GM18870 (cell line): ENCODE data around the gene CD72.
"Not testable (repeated sequence)": the region's sequence is repeated elsewhere in the genome, so short reads cannot be mapped to it uniquely, and the experiment has no call there.

Experiments used
- ATAC-seq: cut with Tn5 transposase; IDR thresholded peaks from one replicate; pipeline ENCODE4 v1.9.1; 2021; ENCODE audit warnings: moderate library complexity; ENCODE audit not compliant: unreplicated experiment

CD72 gene

GRCh38 chr9:35650341-35651158 lies 32.3 kb upstream of the CD72 start, which contains the start of gene SIT1:
Gene SIT1, minus strand, starts transcription at chr9:35650931. Its CDS starts 78 bp downstream, at chr9:35650853.
- no peak for ATAC-seq

GRCh38 chr9:35649431-35650340 lies 31.5 kb upstream of the CD72 start:
- no peak for ATAC-seq

GRCh38 chr9:35646533-35647265 lies 28.5 kb upstream of the CD72 start:
- ATAC-seq = peak; percentile 72

- ATAC-seq = peak; percentile 6
Observed at GRCh38 chr9:35646153-35646532, 27.9 kb upstream of the CD72 start.

GRCh38 chr9:35645736-35646135 lies 27.5 kb upstream of the CD72 start:
- ATAC-seq = not testable (repeated sequence)

- no peak for ATAC-seq
Observed at GRCh38 chr9:35643046-35643445, 24.8 kb upstream of the CD72 start.

GRCh38 chr9:35641478-35641877 lies 23.3 kb upstream of the CD72 start:
- ATAC-seq = not testable (repeated sequence)

GRCh38 chr9:35640431-35640830 lies 22.2 kb upstream of the CD72 start:
- ATAC-seq = not testable (repeated sequence)

- ATAC-seq = no peak
Observed at GRCh38 chr9:35639631-35640030, 21.4 kb upstream of the CD72 start.

- not testable (repeated sequence) for ATAC-seq
Observed at GRCh38 chr9:35639225-35639624, 21.0 kb upstream of the CD72 start.

- not testable (repeated sequence) for ATAC-seq
Observed at GRCh38 chr9:35638751-35639150, 20.5 kb upstream of the CD72 start.

GRCh38 chr9:35637427-35637955 lies 19.3 kb upstream of the CD72 start:
- not testable (repeated sequence) for ATAC-seq

- not testable (repeated sequence) for ATAC-seq
Observed at GRCh38 chr9:35636877-35637246, 18.6 kb upstream of the CD72 start.

GRCh38 chr9:35636135-35636876 lies 18.1 kb upstream of the CD72 start:
- no peak for ATAC-seq

GRCh38 chr9:35635730-35636129 lies 17.5 kb upstream of the CD72 start:
- no peak for ATAC-seq

- ATAC-seq = no peak
Observed at GRCh38 chr9:35629597-35629996, 11.4 kb upstream of the CD72 start.

GRCh38 chr9:35628389-35628991 lies 10.3 kb upstream of the CD72 start:
- no peak for ATAC-seq

GRCh38 chr9:35627575-35627974 lies 9.4 kb upstream of the CD72 start:
- ATAC-seq = no peak

GRCh38 chr9:35619800-35620158 lies 1.6 kb upstream of the CD72 start:
- ATAC-seq = no peak
